Measurements from ENCODE around the gene KRT36.

The KRT36 gene

DNA sequence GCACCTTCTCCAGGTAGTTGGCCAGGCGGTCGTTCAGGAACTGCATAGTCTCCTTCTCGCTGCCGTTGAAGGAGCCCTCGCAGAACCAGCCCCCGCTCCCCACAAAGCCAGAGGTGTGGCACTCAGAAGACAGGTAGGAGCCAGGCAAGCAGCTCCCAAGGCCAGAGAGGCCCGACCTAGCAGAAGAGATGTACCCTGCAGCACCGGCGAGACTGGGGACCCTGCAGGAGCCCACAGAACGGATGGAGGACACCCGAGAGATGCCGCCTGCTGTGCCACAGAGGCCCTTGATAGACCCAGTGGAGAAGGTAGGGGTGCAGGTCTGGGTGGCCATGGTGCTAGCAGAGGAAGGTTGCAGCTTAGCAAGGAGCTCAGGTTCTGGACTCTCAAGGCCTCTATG is at the start of gene KRT36:
TSS of gene KRT36 (minus strand) at position 380 of the 400 bp plus-strand sequence. CDS start at position 334, 46 bp downstream.
- no peak for DNase-seq

DNA sequence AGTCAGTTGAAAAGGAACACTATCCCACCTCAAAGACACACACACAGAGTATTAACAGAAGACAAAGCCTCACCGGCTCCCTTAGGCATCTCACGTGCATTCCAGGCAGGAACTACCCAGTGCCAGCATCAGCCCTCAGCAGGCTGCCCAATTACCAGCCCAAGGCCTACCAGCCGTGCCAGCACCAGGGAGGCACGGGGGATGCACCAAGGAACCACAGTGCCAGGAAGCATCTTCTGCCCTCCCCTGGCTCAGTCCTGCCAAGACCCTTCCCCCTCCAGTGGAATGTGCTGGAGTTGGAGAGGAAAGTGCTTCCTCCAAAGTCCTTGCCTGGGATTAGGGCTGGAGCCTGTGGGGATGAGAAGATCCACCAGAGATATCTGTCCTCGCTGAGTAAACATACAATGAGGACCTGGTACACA is 49.4 kb upstream of the KRT36 start:
- no peak for DNase-seq

DNA sequence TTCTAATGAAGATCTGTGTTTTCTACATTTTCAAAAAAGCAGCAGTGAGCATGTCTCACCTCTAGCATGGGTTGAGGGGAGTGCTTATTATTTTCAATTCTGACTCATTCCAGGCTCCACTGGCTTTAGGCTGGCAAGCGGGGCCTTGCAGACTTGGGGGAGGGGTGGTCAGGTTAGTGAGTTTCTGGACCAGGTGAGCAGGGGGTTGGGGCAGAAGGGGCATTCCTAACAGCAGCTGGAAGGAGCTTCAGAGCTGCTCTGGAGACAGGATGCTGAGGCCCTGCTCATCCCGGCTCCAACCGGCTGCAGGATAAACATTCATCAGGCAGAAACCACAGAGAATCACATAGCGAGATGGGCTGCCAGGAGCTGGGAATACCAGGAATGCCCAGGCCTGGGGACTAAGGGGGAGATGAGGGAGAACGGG is 48.9 kb upstream of the KRT36 start:
- DNase-seq, result no peak

- DNase-seq, result no peak
Observed at GRCh38 chr17:41537990-41538389, 48.3 kb upstream of the KRT36 start.

DNA sequence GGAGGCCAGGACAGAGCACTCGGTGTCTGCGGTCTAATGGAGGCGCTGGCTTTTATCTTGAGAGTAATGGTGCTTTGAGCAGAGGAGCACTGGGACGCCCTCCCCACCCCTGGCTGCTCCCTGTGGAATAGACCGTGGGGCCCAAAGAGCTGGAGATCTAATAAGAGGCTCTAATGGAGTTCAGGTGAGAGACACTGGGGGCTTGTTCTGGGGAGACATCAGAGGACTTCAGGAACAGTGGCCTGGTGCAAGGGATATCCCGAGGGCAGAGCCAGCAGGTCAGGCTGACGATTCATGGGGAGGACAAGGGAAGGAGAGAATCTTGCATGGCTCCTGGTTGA is 47.9 kb upstream of the KRT36 start:
- DNase-seq, result no peak

DNA sequence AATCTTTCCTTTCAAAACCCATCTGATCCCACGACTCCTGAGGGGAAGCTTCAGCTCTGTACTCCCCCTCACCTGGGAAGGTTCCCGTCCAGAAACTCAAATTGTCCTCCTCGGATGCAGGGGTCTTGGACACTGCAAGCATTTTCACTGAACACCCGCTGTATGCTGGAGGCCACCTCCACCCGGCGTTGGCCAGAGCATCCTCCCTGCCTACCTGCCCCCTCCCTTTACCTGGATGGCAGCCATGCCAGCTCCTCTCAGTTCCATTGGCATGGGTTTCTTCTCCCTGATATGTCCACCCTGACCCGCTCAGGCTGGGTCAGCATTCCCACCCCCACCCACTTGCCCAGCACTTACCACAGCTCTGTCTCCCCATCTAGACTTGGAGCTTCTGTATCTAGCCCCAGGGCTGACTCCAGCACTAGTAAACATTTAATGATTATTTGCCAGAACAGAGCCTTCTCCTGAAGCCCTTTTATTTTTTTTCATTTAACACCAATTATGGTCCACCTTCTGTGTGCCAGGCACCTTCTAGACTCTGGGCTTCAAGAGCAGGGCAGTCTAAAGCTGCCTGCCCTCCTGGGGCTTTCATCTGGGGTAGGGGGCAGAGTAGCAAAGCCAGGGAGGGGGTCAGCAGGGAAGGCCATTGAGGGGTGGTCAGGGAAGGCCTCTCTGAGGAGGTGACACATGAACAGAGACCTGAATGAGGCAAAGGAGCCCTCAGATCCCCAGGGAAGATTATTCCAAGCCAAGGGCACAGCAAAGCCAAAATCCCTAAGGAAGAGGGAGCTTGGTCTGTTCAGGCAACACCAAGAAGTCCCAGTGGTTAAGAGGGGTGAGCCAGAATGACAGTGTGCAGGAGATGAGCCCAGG is 47.3 kb upstream of the KRT36 start:
- DNase-seq, result no peak

- no peak for DNase-seq
Observed at GRCh38 chr17:41535764-41536481, 46.2 kb upstream of the KRT36 start.

DNA sequence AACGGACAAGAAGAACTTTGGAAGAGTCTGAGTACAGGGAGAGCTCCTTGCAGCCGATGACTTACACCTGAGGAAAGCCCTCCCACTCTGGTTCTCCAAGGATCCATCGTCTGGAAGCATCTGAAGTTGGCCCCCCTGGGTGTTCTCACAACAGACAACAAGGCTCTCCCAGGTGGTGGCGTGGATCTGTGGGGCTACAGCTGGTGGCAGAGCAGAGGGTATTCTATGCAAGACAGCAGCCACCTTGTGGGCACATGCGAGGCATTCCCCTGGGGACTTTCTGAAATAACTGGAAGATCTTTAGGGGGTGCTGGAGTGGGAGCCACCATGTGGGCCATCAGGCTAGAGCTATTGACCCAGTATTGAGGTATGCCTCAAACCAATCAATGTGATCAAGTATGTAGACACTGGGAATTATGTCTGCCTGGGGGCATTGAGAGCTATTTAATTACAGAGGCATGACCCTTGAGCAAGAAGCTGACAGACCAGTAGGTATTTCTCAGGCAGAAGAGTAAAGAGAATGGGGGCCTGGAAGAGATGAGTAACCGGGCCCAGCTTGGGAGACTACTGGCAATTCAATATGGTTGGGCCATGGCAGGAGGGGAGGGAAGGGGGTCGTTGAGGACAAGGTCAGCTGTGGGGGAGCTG is 45.3 kb upstream of the KRT36 start:
- no peak for DNase-seq

DNA sequence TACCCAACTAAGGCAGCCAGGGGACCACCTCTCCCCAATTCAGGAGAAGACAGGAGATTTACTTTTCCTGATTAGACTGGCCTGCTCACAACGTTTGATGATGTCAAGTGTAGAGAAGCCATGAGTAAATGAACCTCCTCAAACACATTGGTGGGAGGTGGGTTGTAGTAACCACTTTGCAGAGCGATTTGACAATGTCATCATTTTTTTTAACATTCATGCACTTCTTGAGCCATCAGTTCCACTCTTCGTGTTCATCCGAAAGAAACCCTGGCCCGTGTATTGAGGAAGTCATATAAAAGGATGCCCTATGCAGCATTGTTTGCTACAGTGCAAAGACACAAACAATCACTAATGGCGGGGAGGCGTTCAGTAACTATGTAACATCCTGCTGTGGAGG is 43.9 kb upstream of the KRT36 start:
- DNase-seq, result no peak

DNA sequence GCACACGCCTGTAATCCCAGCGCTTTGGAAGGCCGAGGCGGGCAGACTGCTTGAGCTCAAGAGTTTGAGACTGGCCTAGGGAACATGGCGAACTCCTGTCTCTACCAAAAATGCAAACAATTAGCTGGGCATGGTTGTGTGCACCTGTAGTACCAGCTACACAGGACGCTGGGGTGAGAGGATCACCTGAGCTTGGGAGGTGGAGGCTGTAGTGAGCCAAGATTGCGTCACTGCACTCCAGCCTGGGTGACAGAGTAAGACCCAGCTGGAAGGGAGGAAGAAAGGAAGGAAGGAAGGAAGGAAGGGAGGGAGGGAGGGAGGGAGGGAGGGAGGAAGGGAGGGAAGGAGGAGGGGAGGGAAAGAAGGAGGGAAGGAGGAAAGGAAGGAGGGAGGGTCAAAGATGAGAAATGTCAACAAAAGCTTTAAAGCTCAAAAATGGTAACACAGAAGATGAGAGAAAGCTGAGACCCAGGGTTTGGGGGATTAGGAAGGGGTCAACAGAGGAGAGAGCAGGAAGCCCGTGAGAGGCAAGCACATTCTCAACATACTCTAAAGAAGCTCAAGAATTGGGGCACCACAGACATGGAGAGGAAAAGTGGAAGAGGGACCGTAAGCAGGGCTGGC is 43.3 kb upstream of the KRT36 start:
- no peak for DNase-seq

GRCh38 chr17:41531993-41532392 is 42.3 kb upstream of the KRT36 start:
- no peak for DNase-seq

GRCh38 chr17:41530062-41531048 is 40.6 kb upstream of the KRT36 start:
- DNase-seq, result no peak

GRCh38 chr17:41529491-41529915 is 39.8 kb upstream of the KRT36 start:
- no peak for DNase-seq

DNA sequence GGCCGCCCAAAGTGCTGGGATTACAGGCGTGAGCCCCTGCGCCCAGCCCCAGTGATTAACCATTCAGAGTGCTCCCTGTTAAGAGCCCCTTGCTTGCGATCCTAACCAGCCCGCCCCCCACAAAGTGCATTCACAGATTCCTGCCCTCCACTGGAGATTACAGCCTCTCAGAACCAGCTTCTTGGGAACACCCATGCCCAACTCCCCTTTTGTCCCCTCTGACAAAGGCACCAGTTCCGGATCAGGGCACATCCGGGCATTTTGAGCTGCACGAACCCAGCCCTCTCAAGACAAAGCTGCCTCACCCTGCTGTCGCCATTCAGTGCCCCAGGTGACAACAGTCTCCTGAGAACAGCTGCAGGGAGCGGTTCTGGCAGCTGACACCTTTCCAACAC is 39.2 kb upstream of the KRT36 start:
- no peak for DNase-seq

GRCh38 chr17:41527063-41528023 is 37.6 kb upstream of the KRT36 start:
- DNase-seq, result no peak

GRCh38 chr17:41524261-41524660 is 34.6 kb upstream of the KRT36 start:
- no peak for DNase-seq

GRCh38 chr17:41523787-41524186 is 34.1 kb upstream of the KRT36 start:
- no peak for DNase-seq

GRCh38 chr17:41523225-41523593 is 33.5 kb upstream of the KRT36 start:
- DNase-seq, result no peak

DNA sequence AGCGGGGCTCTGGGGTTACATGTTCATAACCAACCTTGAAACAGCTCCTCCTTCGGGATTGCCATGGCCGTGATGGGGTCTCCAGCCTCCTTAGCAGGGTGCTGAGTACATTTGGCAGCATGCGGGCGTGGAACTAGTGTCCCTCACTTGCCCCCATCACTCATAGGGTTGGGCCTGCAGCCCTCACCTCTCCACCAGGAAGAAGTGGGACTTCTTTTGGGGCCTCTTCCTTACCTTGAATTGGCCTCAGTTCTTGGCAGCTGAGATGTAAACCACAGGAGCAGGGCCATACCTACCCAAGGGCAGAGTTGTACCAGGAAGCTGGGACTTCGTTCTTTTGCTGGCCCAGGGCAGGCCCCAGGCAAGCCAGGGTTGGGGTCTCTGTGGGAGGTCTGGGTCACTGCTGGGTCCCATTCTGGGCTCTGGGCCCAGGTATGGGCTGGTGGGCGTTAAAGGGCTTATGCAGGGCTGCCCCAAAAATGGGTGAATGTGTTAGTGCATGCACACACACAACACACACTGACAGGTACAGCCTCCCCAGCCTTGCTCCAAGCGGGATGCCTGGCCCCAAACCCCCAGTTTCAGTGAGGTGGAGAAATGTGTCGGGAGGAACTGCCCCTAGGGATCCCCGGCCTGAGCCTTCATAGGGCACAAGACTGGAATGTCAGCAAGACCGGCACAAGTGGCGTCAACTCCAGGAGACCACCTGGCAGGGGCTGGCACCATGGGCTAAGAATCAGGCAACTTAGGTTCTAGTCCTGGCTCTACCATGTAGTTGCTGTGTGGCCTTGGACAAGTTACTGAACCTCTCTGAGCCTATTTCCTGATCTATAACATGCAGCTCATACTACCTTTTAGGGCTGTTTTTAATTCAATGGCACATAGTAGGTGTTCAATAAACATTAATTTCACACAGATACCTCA is 32.9 kb upstream of the KRT36 start:
- DNase-seq, result no peak

Measured in CD4-positive, alpha-beta T cell treated with Interleukin-4 for 1 hour (primary cell).